Stimulated activated CD8-positive, alpha-beta memory T cell treated with anti-CD3 and anti-CD28 coated beads, Interleukin-12 subunit alpha, Interleukin-12 subunit beta, amount 100 ng/mL, for 24 hours (primary cell): ENCODE data around the gene CBX3.
"Not testable (repeated sequence)": the region's sequence is repeated elsewhere in the genome, so short reads cannot be mapped to it uniquely, and the experiment has no call there.

Experiments
- DNase-seq: peaks from one replicate; pipeline ENCODE4 v3.0.0-alpha.2; 2020; ENCODE audit errors: extremely low read depth

Gene CBX3

DNA sequence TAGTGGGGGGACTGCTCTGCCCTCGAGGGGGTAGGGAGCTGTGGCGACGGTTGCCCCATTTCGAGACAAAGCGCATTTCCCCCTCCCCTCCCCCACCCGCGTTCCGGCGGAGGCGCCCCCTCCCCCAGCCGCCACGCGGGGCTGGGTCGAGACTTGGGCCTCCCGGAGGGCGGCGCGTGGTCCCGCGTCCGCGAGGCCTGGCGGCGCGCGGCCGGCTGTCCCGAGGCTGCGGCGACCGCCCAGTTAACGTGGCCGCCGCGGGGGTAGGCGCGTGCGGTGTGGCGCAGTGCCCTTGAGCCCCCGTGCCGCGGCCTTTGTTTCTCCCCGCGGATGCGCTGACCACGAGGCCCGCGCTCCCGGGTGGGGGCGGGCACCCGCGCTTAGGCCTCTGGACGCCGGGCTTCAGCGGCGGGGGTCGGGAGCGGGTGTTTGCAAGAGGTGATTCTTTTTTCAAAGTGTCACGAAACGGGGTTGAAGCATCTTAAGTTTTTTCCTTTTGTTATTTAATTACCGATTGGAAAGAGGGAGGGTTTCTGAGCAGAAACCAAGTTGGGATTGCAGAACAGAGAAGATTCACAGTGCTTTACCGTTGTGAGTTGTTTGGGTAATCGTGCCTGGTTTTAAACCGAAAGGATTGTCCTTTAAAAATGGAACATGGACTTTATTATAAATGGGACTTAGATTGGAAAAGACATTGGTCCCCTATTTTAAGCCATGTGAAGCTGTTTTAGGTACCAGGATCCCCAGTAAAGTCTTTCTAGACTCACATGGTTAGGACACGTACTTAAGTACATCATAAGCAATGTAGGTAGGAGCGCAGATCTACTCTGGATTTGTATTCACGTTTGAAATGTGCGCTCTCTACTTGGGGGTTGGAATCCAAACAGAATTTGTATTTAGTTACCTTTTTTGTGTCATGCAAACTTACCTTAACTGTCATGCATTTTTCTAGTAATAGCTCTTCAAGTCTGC, 760 bp downstream of the CBX3 start:
- DNase-seq, result no peak

DNA sequence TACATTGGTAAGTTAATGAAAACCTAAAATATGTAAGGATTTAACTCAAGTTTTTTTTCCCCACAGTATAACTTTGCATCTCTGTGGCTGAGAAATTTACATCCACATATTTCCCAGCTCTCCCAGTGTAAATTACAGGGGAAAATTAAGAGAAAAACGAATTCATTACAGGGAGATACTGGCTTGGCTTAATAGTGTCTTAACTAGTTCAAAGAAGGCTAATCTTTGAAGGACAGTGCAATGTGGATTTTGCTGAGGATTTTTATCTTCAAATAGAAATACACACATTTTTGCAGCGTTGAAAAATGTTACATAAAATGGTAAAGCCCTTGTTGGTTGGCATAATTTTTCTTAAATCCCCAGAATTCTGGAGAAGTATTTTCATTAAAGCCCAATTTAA, 1.5 kb downstream of the CBX3 start:
- no peak for DNase-seq

- no peak for DNase-seq
Observed at GRCh38 chr7:26208040-26208439, 6.5 kb downstream of the CBX3 start.

GRCh38 chr7:26212921-26213718, 11.6 kb downstream of the CBX3 start:
- no peak for DNase-seq

GRCh38 chr7:26213807-26214515, 12.4 kb downstream of the CBX3 start:
- no peak for DNase-seq

DNA sequence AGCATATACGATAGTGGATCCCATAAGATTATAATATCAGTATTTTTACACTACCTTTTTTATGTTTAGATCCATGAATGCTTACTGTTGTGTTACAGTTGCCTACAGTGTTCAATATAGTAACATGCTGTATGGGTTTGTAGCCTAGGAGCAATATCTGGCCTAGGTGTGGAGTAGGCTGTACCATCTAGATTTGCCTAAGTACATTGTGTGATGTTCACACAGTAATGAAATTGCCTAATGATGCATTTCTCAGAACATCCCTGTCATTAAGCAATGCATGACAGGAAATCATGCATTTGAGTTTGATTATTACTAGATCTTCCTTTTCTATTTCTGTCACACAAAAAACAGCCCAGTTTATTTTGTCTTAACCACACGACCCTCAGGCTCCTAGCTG, 14.5 kb downstream of the CBX3 start:
- DNase-seq, result no peak

GRCh38 chr7:26224359-26224758, 22.8 kb downstream of the CBX3 start:
- DNase-seq, result no peak

DNA sequence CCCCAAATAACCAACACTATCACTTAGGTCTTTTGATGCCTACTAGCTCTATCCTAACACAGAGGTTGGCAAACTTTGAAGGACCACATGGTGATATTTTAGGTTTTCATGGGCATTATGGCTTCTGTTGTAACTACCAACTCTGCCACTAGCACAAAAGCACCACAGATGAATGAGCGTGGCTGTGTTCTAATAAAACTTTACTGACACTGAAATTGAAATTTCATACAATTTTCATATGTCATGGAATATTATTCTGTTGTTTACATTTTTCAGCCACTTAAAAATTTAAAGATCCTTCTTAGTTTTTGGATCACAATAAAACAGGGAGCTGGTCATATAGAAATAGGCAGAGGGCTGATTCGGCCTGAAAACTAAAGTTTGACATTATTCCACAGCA, 26.4 kb downstream of the CBX3 start:
- DNase-seq, result no peak

GRCh38 chr7:26233902-26234511, 32.5 kb downstream of the CBX3 start:
- DNase-seq, result no peak

GRCh38 chr7:26237035-26237807, 35.7 kb downstream of the CBX3 start:
- no peak for DNase-seq

GRCh38 chr7:26238032-26238431, 36.5 kb downstream of the CBX3 start:
- no peak for DNase-seq

- no peak for DNase-seq
Observed at GRCh38 chr7:26245150-26245549, 43.6 kb downstream of the CBX3 start.

DNA sequence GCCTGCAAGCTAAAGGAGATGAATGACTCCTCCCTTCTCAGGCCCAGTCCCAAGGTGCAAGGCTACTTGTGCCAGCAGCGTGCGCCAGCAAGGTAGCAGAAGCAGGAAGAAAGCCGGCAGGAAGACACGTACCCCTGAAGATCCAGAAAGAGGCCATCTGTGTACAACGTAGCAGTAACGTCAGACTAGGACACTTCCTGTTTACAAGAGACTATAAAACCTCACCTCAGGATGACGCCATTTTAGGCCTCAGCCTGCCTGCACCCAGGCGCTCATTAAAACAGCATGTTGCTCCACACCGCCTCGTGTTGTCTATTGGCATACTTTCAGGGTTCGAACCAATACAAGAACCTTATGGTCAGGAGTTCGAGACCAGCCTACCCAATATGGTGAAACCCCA, 48.7 kb downstream of the CBX3 start:
- no peak for DNase-seq

- not testable (repeated sequence) for DNase-seq
Observed at GRCh38 chr7:26261866-26262265, 60.3 kb downstream of the CBX3 start.
